HCT116 (cell line): Measurements from ENCODE around the gene ANKS1A. TPM values are rescaled to one million over a fixed set of nuclear protein-coding genes. Genes with fewer than 3 reads are reported as not detected.

Experiments
- ATAC-seq: fragments of 200-7000 bp; cut with Tn5 transposase; 2 replicates; pipeline ENCODE4 v1.9.1; 2020; ENCODE audit warnings: mild to moderate bottlenecking, moderate library complexity
- BruUV-seq: library from RNA; stranded (reverse); fragments of 400-500 nt; replicated peaks from 2 replicates; lab custom pipeline; 2021; lab: Mats Ljungman, UMichigan
- CTCF ChIA-PET: fragments of 300-600 bp; sonication (Branson Sonifier 250); formaldehyde crosslinking; loops from one replicate; lab custom pipeline; 2021; ENCODE audit warnings: antibody characterized with exemption; lab: Charles Lee
- POLR2A ChIA-PET: fragments of 300-600, 350-600 bp; sonication (Branson Sonifier 250); formaldehyde crosslinking; loops from one replicate; lab custom pipeline; 2021; ENCODE audit warnings: antibody characterized with exemption; lab: Charles Lee
- RAD21 ChIA-PET, 2 experiments: fragments of 300-600 bp; sonication (Branson Sonifier 250); formaldehyde crosslinking; loops; one replicate each; lab custom pipeline; 2023; ENCODE audit warnings: low total read pairs in 2 of 2; ENCODE audit not compliant: uncharacterized antibody in 2 of 2, unreplicated experiment in 2 of 2, low non-redundant PET in 1 of 2; lab: Charles Lee
- DNase-seq: peaks from one replicate; pipeline ENCODE4 v3.0.0-alpha.2; 2010; ENCODE audit warnings: low read depth, low spot score
- H2AFZ ChIP-seq: fragments of 200-600 bp; shearing (Covaris generic), sonication (generic); 2 replicates; pipeline ENCODE4 v1.6.1; 2017; ENCODE audit warnings: low read depth, mixed run types, mixed read lengths, antibody characterized with exemption, low read length; ENCODE audit not compliant: poor library complexity, severe bottlenecking
- H3K27ac ChIP-seq: 2 replicates; pipeline ENCODE4 v1.5.1; 2012; ENCODE audit warnings: low read depth, low read length
- H3K27me3 ChIP-seq: fragments of 200-600 bp; sonication (generic); 2 replicates; pipeline ENCODE4 v1.6.1; 2016; ENCODE audit warnings: mixed run types, low read length, mixed read lengths; ENCODE audit not compliant: insufficient read depth
- H3K36me3 ChIP-seq, 2 experiments: fragments of 200-500 bp in 1 of 2; fragments of 200-600 bp in 1 of 2; sonication (Bioruptor generic) in 1 of 2; sonication (generic) in 1 of 2; 2 replicates each; pipeline versions ENCODE4 v1.5.1 to v1.6.1; 2014 to 2016; ENCODE audit warnings: low read length in 2 of 2, inconsistent platforms in 1 of 2, mixed read lengths in 1 of 2, mixed run types in 1 of 2; ENCODE audit not compliant: insufficient read depth in 2 of 2, control insufficient read depth in 1 of 2
- H3K4me1 ChIP-seq, 2 experiments: fragments of 200-600 bp in 1 of 2; sonication (generic) in 1 of 2; 2 replicates each; pipeline versions ENCODE4 v1.5.1 to v1.6.1; 2012 to 2017; ENCODE audit warnings: low read length in 2 of 2, inconsistent platforms in 1 of 2, mild to moderate bottlenecking in 1 of 2, mixed read lengths in 1 of 2, mixed run types in 1 of 2, moderate library complexity in 1 of 2; ENCODE audit not compliant: insufficient read depth in 2 of 2, control insufficient read depth in 1 of 2
- H3K4me2 ChIP-seq: fragments of 200-600 bp; sonication (generic); 2 replicates; pipeline ENCODE4 v1.6.1; 2017; ENCODE audit warnings: mixed run types, low read length, mixed read lengths
- H3K4me3 ChIP-seq, 2 experiments: fragments of 200-600 bp in 1 of 2; sonication (generic) in 1 of 2; replicated peaks in 1 of 2; 2 replicates each; pipeline ENCODE4 v1.5.1; 2011 to 2016; ENCODE audit warnings: low read length in 2 of 2, control low read depth in 1 of 2, low read depth in 1 of 2, mild to moderate bottlenecking in 1 of 2, mixed read lengths in 1 of 2, mixed run types in 1 of 2
- H3K79me2 ChIP-seq: fragments of 200-600 bp; sonication (generic); 2 replicates; pipeline ENCODE4 v1.6.1; 2017; ENCODE audit warnings: mild to moderate bottlenecking, mixed run types, low read length, moderate library complexity, mixed read lengths; ENCODE audit not compliant: insufficient read depth
- H3K9ac ChIP-seq: fragments of 200-600 bp; sonication (generic); 2 replicates; pipeline ENCODE4 v1.6.1; 2016; ENCODE audit warnings: low read length, mixed read lengths
- H3K9me2 ChIP-seq: fragments of 200-600 bp; sonication (generic), shearing (Covaris generic); 2 replicates; pipeline ENCODE4 v1.6.1; 2017; ENCODE audit warnings: mixed run types, mild to moderate bottlenecking, moderate library complexity; ENCODE audit not compliant: insufficient read depth
- H3K9me3 ChIP-seq, 2 experiments: fragments of 200-500 bp in 1 of 2; fragments of 200-600 bp in 1 of 2; sonication (Bioruptor generic) in 1 of 2; sonication (generic) in 1 of 2; 2 replicates each; pipeline ENCODE4 v1.6.1; 2014 to 2017; ENCODE audit warnings: low read length in 2 of 2, mixed read lengths in 2 of 2, inconsistent platforms in 1 of 2, low read depth in 1 of 2, mild to moderate bottlenecking in 1 of 2, mixed run types in 1 of 2, moderate library complexity in 1 of 2; ENCODE audit not compliant: control insufficient read depth in 1 of 2, insufficient read depth in 1 of 2
- H4K20me1 ChIP-seq: fragments of 200-600 bp; sonication (generic), shearing (Covaris generic); 2 replicates; pipeline ENCODE4 v1.6.1; 2017; ENCODE audit warnings: mixed run types, mild to moderate bottlenecking, moderate library complexity; ENCODE audit not compliant: insufficient read depth
- CBX3 ChIP-seq: IDR thresholded peaks from 2 replicates; pipeline ENCODE4 v1.6.1; 2012; ENCODE audit warnings: low read depth
- CEBPB ChIP-seq: IDR thresholded peaks from 2 replicates; pipeline ENCODE4 v1.6.1; 2012; ENCODE audit warnings: low read depth
- CTCF ChIP-seq, 3 experiments: fragments of 200-600 bp in 1 of 3; sonication (generic) in 1 of 3; IDR thresholded peaks in 2 of 3; conservative IDR thresholded peaks in 1 of 3; 2 replicates each; pipeline ENCODE4 v1.5.1; 2012 to 2017; ENCODE audit warnings: low read depth in 2 of 3, low read length in 2 of 3, antibody characterized with exemption in 1 of 3, borderline replicate concordance in 1 of 3, control low read depth in 1 of 3, mild to moderate bottlenecking in 1 of 3, mixed read lengths in 1 of 3, mixed run types in 1 of 3, moderate library complexity in 1 of 3; ENCODE audit not compliant: insufficient read depth in 1 of 3
- EZH2phosphoT487 ChIP-seq: fragments of 200-600 bp; IDR thresholded peaks from 2 replicates; pipeline ENCODE4 v1.6.1; 2018; ENCODE audit warnings: antibody characterized with exemption, borderline replicate concordance
- MAX ChIP-seq: IDR thresholded peaks from 2 replicates; pipeline ENCODE4 v1.6.1; 2012
- RAD21 ChIP-seq: IDR thresholded peaks from 2 replicates; pipeline ENCODE4 v1.6.1; 2012; ENCODE audit warnings: low read depth, mild to moderate bottlenecking
- SP1 ChIP-seq: IDR thresholded peaks from 2 replicates; pipeline ENCODE4 v1.6.1; 2012; ENCODE audit warnings: low read depth
- YY1 ChIP-seq: IDR thresholded peaks from 2 replicates; pipeline ENCODE4 v1.6.1; 2011; ENCODE audit warnings: low read length, low read depth, moderate library complexity, mild to moderate bottlenecking; ENCODE audit not compliant: insufficient replicate concordance; ENCODE audit errors: extremely low read depth
- ZBTB33 ChIP-seq: IDR thresholded peaks from 2 replicates; pipeline ENCODE4 v1.6.1; 2011; ENCODE audit warnings: mild to moderate bottlenecking, low read length, moderate library complexity; ENCODE audit not compliant: insufficient replicate concordance; ENCODE audit errors: extremely low read depth
- intact Hi-C: fragments of 100-400 bp; cut with micrococcal nuclease; formaldehyde crosslinking; loops from 2 replicates; pipeline ENCODE4 v1.10.0; 2022
- total RNA-seq: library from RNA; stranded (reverse); gene quantifications from one replicate; pipeline ENCODE4 v1.2.1, GENCODE V29; 2021; ENCODE audit not compliant: unreplicated experiment

Gene ANKS1A
- total RNA-seq, 1 experiment from 2014 or later, result 20.6 TPM

- no peaks in the 10 kb centered on the region; a peak in 1 of 4 replicates for H3K36me3 ChIP-seq
- no peak overlapping the region for H3K9ac ChIP-seq
- ChIA-PET CTCF (no interaction called here), POLR2A (no interaction called here), RAD21 (no interaction called here)
- H3K79me2 ChIP-seq, result no peaks in the 10 kb centered on the region
- H4K20me1 ChIP-seq, result no peaks in the 10 kb centered on the region
- no peaks in the 10 kb centered on the region for H3K9me3 ChIP-seq
- no peak overlapping the region for H3K27ac ChIP-seq
- no peak overlapping the region for H3K4me3 ChIP-seq
- no peaks in the 10 kb centered on the region for H3K4me1 ChIP-seq
- H3K27me3 ChIP-seq, result no peaks in the 10 kb centered on the region
- no peak for TF ChIP-seq CEBPB
- no peak for TF ChIP-seq MAX
- no peak for TF ChIP-seq ZBTB33
- H3K9me2 ChIP-seq, result no peaks in the 10 kb centered on the region
- intact Hi-C loops, result no loop called here
- no peak overlapping the region for H2AFZ ChIP-seq
- BruUV-seq, result no TSS peak
- DNase-seq, result no peak
- ATAC-seq, result no peak
- no peak overlapping the region for H3K4me2 ChIP-seq
Observed at GRCh38 chr6:35070111-35070510, 181.1 kb downstream of the ANKS1A start.

- no peak for DNase-seq
- H2AFZ ChIP-seq, result no peak overlapping the region
- BruUV-seq, result no TSS peak
- H3K9me2 ChIP-seq, result no peaks in the 10 kb centered on the region
- RAD21 ChIA-PET, result no interaction called here
- H3K27me3 ChIP-seq, result no peaks in the 10 kb centered on the region
- POLR2A ChIA-PET, result no interaction called here
- H3K4me2 ChIP-seq, result no peak overlapping the region
- no peak overlapping the region for H3K27ac ChIP-seq
- CTCF ChIA-PET, result no interaction called here
- TF ChIP-seq SP1, result no peak
- TF ChIP-seq EZH2phosphoT487, result no peak
- no peak for TF ChIP-seq CBX3
- TF ChIP-seq YY1, result no peak
- no peak for TF ChIP-seq RAD21
- TF ChIP-seq CTCF (IDR thresholded peaks at IDR 0.05 in 2 of 3, conservative IDR thresholded peaks at IDR 0.05 in 1 of 3; ENCODE audit: borderline replicate concordance in 1 of 3, insufficient read depth in 1 of 3, low read depth in 2 of 3, low read length in 2 of 3), result no peak
- no peaks in the 10 kb centered on the region for H3K9me3 ChIP-seq
- H4K20me1 ChIP-seq, result no peaks in the 10 kb centered on the region
- H3K4me1 ChIP-seq, result no peaks in the 10 kb centered on the region
- no peak overlapping the region for H3K9ac ChIP-seq
- ATAC-seq, result no peak
- no peak overlapping the region for H3K4me3 ChIP-seq
- intact Hi-C loops, result no loop called here
- H3K36me3 ChIP-seq, result no peaks in the 10 kb centered on the region; a peak in 1 of 4 replicates
- H3K79me2 ChIP-seq, result no peaks in the 10 kb centered on the region
Observed at GRCh38 chr6:35071347-35071994, 182.4 kb downstream of the ANKS1A start.
